GM19324 (cell line): ENCODE measurements around the gene ETV7.
"Not testable (repeated sequence)": the region's sequence is repeated elsewhere in the genome, so short reads cannot be mapped to it uniquely, and the experiment has no call there.

Experiments
- ATAC-seq: cut with Tn5 transposase; IDR thresholded peaks from one replicate; pipeline ENCODE4 v1.9.1; 2021; ENCODE audit warnings: mild to moderate bottlenecking, moderate library complexity; ENCODE audit not compliant: unreplicated experiment, low FRiP score

The ETV7 gene

GRCh38 chr6:36368421-36368820, 19.0 kb downstream of the ETV7 start:
- no peak for ATAC-seq

GRCh38 chr6:36367743-36368142, 19.7 kb downstream of the ETV7 start:
- ATAC-seq, result no peak

- no peak for ATAC-seq
These were observed 22.6 kb downstream of the ETV7 start for GRCh38 chr6:36364669-36365479.

- not testable (repeated sequence) for ATAC-seq
These were observed 23.3 kb downstream of the ETV7 start for GRCh38 chr6:36364061-36364635.

- ATAC-seq, result not testable (repeated sequence)
These were observed 24.1 kb downstream of the ETV7 start for GRCh38 chr6:36363371-36363752.

- ATAC-seq, result no peak
These were observed 24.7 kb downstream of the ETV7 start for GRCh38 chr6:36362551-36363370.

GRCh38 chr6:36361071-36361470, 26.4 kb downstream of the ETV7 start:
- no peak for ATAC-seq

- no peak for ATAC-seq
These were observed 27.0 kb downstream of the ETV7 start for GRCh38 chr6:36360241-36361054.

- ATAC-seq, result peak; percentile 42
These were observed 29.1 kb downstream of the ETV7 start for GRCh38 chr6:36358226-36358915.

- ATAC-seq, result no peak
These were observed 29.6 kb downstream of the ETV7 start for GRCh38 chr6:36357872-36358225.

GRCh38 chr6:36355819-36356218, 31.6 kb downstream of the ETV7 start:
- ATAC-seq, result no peak

GRCh38 chr6:36353411-36353915, 34.0 kb downstream of the ETV7 start:
- no peak for ATAC-seq

- no peak for ATAC-seq
These were observed 34.9 kb downstream of the ETV7 start for GRCh38 chr6:36352477-36353157.

GRCh38 chr6:36350681-36351571, 36.5 kb downstream of the ETV7 start:
- no peak for ATAC-seq

GRCh38 chr6:36350082-36350481, 37.4 kb downstream of the ETV7 start:
- no peak for ATAC-seq

- ATAC-seq, result no peak
These were observed 38.2 kb downstream of the ETV7 start for GRCh38 chr6:36349240-36349639.

GRCh38 chr6:36347621-36348020, 39.8 kb downstream of the ETV7 start:
- no peak for ATAC-seq
